ENCODE data around the gene MISP3.

The MISP3 gene

DNA sequence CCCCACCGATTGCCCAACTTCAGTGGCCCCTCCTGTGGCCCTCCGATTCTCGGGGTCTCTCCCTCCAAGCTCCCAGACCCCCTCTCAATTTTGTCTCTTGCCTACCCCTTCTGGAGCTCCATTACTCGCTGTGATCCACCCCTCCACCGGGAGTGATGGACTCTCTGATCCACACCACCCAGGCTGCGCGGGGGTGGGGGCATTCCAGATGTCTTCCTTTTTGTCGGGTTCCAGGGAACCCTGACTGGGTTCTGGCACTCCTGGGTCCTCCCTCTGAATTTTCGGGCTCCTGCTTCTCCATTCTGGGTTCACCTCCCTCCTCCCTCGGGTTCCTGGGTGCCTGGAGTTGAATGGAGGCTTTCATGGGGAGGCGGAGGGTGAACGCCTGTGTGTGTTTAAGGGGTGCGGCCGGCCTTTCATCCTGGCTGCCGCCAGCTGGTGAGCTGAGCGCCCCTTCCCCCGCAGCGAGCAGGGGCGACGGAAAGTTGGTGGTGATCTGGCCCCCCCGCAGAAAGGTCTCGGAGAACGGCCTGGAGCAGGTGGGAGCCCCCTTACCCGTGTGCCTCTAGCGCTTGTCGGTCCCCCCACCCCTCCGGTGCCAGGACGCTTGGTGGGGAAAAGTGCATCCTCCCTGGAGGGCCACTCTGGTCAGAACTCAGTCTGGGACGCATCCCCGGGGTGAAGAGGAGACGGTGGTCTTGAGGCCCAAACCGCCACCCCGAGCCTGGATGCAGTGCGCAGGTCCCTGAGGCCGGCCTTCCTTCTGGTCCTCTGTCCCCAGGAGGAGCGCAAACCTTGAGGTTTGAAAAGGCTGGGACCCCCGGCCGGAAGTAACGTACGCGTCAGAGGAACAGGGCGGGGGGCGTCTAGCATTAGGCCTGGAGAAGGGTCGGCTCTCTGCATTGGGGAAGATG, 1.6 kb downstream of the MISP3 start:
- ATAC-seq (replicated peaks) (peak; percentile 5), DNase-seq (no peak)
- Mint-ChIP-seq H3K27me3 (no peaks in the 10 kb centered on the region), H3K27ac (peak overlapping the region; percentile 90), H3K4me1 (ENCODE audit: low read depth in 2 of 2) (peaks cover 13 to 18% of the 10 kb centered on the region in 2 donors), H3K36me3 (ENCODE audit: insufficient read depth) (peaks cover 3% of the 10 kb centered on the region), H3K4me3 (peak overlapping the region; percentile 99), H3K9me3 (no peaks in the 10 kb centered on the region)

DNA sequence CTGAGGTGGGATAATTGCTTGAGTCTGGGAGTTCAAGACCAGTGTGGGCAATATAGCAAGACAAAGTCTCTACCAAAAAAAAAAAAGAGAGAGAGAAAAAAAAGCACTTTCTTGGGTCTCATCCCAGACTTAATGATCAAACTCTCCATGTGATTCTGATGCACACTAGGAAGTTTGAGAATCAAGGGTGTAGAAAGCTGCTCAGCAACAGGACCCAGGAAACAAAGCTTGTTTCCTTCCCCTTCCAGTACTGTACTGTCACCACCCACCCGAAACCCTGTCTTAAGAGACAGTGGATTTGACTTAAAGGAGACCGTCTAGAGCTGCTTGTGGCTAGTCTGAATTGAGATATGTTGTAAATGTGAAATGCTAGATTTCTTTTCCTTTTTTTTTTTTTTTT, 5.8 kb downstream of the MISP3 start:
- no peaks in the 10 kb centered on the region for H3K9me3 Mint-ChIP-seq
- peaks cover 19 to 32% of the 10 kb centered on the region in 2 donors for H3K4me1 Mint-ChIP-seq (ENCODE audit: low read depth in 2 of 2)
- H3K27ac Mint-ChIP-seq = no peak overlapping the region
- ATAC-seq (replicated peaks) (no peak), DNase-seq (no peak)
- H3K27me3 Mint-ChIP-seq = no peaks in the 10 kb centered on the region
- H3K4me3 Mint-ChIP-seq = no peak overlapping the region
- peaks cover 11% of the 10 kb centered on the region for H3K36me3 Mint-ChIP-seq (ENCODE audit: insufficient read depth)

DNA sequence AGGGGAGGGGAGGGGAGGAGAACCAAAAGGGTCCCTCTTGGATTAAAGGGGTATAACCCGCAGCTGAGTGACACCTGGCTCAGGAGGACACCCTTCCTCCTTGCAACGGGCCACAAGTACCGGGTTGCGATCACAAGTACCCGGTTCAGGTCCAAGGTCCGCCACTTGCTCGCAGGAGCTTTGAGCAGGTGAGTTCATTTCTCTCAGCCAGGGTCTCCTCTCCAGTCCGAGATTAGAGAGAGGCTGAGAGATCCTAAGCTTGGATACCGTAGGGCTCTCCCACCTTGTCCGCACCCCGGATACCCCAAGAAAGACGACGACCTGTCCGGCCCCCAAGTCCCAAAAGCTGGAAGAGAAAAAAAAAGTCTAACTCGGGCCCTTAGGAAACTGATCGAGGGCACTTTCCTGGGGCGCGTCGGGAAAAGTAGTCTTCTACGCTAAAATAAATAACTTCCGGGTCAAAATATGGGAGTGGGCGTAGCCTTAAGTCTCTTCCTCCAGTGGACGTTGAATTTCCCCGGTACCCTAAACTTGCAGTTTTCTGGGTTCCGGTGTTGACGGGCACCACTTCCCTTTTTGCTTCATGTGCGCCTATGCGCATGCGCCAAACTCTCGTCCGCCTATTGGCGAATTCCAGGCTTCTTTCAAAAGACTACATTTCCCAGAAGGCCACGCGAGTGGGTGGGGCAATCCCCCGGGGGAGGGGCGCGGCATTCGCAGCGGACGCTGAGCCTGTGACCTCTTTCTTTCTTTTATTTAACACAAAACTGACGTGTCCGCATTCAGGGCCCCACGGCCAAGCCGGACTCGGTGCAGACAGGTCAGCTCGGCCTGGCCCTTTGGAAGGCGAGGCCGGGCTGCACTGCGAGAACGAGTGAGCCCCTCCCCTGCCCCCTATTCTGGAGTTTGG, 8.6 kb downstream of the MISP3 start:
- peak overlapping the region; percentile 90 to 96 for H3K27ac Mint-ChIP-seq
- H3K36me3 Mint-ChIP-seq (ENCODE audit: insufficient read depth) = peaks cover 7% of the 10 kb centered on the region
- peak overlapping the region; percentile 91 to 95 for H3K4me3 Mint-ChIP-seq

DNA sequence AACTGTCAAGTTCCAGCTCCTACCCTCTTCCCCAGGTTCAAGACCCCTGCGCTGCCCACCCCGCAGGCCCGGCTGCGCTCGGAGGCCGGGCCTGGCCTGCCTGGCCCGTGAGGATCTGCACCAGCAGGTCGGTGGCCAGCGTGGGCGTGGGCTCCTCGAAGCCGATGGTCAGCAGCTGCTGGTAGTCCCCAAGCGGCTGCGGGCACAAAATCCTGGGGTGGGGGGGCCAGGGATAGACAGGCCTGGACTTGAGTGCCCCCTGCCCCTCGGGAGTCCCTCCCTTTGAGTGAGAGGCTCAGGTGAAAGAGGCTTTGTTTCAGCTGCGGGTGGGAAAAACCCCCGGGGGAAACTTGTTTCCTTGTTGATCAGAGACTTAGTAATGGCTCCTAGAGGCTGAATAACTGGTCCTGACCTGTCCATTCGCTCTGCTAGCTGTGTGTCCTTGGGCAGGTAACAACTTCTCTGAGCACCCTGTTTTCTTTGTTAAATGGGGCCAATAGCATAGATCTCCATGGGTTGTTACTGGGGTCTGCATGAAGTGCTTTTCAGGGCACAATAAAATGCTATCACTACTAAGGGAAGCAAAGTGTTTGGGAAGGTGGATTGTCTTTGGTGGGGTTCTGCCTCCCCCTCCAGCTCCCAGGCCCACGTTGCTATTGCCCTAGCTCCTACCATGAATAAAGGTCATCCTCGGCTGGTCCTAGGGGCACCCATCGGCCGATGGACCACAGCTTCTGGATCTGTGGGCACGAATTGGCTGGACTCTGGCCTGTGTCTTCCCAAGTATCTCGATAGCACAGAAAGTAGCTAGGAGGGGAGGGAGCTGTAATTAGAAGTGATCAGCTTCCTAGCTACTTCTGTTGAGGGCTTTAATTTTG, 9.4 kb downstream of the MISP3 start:
- Mint-ChIP-seq H3K27me3 (no peaks in the 10 kb centered on the region), H3K9me3 (no peaks in the 10 kb centered on the region), H3K4me3 (peak overlapping the region; percentile 91 to 95), H3K36me3 (ENCODE audit: insufficient read depth) (peaks cover 7% of the 10 kb centered on the region), H3K4me1 (ENCODE audit: low read depth in 2 of 2) (peaks cover 9 to 14% of the 10 kb centered on the region in 2 donors), H3K27ac (peak overlapping the region; percentile 90 to 96)
- DNase-seq (peak; percentile 25 to 29 (median 28)), ATAC-seq (replicated peaks) (peak; percentile 20)

More for the DNA sequence above, 8.6 kb downstream of the MISP3 start:
- ATAC-seq (replicated peaks) (peak; percentile 94), DNase-seq (peak; percentile 99 to 100 (median 100))
- Mint-ChIP-seq H3K27me3 (no peaks in the 10 kb centered on the region), H3K4me1 (ENCODE audit: low read depth in 2 of 2) (peaks cover 9 to 14% of the 10 kb centered on the region in 2 donors), H3K9me3 (no peaks in the 10 kb centered on the region)

DNA sequence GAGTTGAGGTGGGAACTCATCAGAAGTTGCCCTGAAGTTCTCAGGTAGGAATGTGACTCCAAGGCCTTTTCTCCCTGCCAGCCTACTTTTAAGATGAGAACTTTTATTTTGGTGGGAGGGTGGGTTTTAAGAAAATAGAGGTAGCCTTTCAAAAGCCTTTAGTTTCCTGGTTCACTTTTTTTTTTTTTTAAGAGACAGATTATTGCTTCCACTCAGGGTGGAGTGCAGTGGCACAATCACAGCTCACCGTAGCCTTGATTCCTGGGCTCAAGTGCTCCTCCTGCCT, 10.0 kb downstream of the MISP3 start:
- peak overlapping the region; percentile 22 to 65 for H3K27ac Mint-ChIP-seq
- no peak for ATAC-seq (replicated peaks)
- peak overlapping the region in 1 of 2 donors; percentile 95 for H3K4me3 Mint-ChIP-seq
- DNase-seq = no peak
- peaks cover 7% of the 10 kb centered on the region for H3K36me3 Mint-ChIP-seq (ENCODE audit: insufficient read depth)
- no peaks in the 10 kb centered on the region for H3K27me3 Mint-ChIP-seq
- peaks cover 9 to 14% of the 10 kb centered on the region in 2 donors for H3K4me1 Mint-ChIP-seq (ENCODE audit: low read depth in 2 of 2)
- no peaks in the 10 kb centered on the region for H3K9me3 Mint-ChIP-seq

DNA sequence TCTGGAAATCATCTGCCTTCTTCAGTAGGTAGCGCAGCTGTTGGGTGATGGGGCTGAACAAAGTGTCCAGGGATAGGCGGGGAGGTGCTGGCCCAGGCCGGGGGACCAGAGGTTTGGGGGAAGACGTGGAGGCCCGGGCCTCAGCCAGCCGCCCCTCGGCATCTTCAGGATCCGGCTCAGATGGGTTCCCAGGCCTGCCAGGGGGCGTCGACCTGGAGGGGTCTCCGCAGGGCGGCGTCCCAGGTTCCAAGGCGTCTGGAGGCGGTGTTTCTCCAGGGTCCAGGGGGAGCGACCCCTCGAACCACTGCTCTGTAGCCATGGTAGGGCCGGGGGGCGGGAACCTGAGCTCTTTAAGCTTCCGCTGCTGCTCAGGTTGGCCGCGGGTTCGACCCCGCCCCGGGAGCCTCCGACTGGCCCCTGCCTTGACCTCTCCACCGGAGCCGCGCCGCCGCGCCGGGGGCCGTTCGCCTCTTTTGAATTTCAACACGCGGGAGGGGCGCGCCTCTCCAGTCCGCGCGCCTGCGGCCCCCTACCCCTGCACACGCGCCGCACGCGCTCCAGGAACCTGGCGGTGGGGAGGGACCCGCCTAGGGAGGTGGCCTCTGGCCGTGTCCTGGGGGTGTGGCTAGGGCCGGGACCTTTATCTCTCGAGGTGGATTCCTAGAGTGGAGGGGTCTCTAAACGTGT, 12.9 kb downstream of the MISP3 start, which contains the start of gene C19orf67:
Gene C19orf67 (minus strand): TSS at position 475 of the 687 bp plus-strand sequence. CDS start 156 bp downstream, at position 319.
- H3K4me1 Mint-ChIP-seq (ENCODE audit: low read depth in 2 of 2) = peaks cover 10 to 18% of the 10 kb centered on the region in 2 donors
- peaks cover 26% of the 10 kb centered on the region for H3K36me3 Mint-ChIP-seq (ENCODE audit: insufficient read depth)
- no peaks in the 10 kb centered on the region for H3K9me3 Mint-ChIP-seq
- no peak within 1 kb of the TSS for H3K27ac Mint-ChIP-seq
- DNase-seq (no peak), ATAC-seq (replicated peaks) (no peak)
- H3K27me3 Mint-ChIP-seq = no peaks in the 10 kb centered on the region
- H3K4me3 Mint-ChIP-seq = no peak within 1 kb of the TSS

DNA sequence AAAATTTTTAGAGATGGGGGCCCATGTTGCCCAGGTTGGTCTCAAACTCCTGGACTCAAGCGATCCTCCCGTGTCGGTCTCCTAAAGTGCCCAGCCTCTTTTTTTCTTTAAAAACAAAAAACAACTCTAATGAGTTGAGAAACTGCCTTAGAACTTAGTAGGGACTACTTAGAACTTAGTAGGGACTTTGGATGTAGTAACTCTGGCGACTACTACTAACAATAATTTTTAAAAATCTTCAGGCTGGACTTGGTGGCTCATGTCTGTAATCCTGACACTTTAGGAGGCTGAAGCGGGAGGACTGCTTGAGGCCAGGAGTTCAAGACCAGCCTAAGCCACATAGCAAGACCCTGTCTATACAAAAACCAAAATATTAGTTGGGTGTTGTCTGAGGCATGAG, 13.5 kb downstream of the MISP3 start:
- no peaks in the 10 kb centered on the region for H3K27me3 Mint-ChIP-seq
- no peak overlapping the region for H3K4me3 Mint-ChIP-seq
- H3K9me3 Mint-ChIP-seq = no peaks in the 10 kb centered on the region
- peaks cover 9 to 16% of the 10 kb centered on the region in 2 donors for H3K4me1 Mint-ChIP-seq (ENCODE audit: low read depth in 2 of 2)
- no peak overlapping the region for H3K27ac Mint-ChIP-seq
- ATAC-seq (replicated peaks) (no peak), DNase-seq (no peak)
- peaks cover 26% of the 10 kb centered on the region for H3K36me3 Mint-ChIP-seq (ENCODE audit: insufficient read depth)

DNA sequence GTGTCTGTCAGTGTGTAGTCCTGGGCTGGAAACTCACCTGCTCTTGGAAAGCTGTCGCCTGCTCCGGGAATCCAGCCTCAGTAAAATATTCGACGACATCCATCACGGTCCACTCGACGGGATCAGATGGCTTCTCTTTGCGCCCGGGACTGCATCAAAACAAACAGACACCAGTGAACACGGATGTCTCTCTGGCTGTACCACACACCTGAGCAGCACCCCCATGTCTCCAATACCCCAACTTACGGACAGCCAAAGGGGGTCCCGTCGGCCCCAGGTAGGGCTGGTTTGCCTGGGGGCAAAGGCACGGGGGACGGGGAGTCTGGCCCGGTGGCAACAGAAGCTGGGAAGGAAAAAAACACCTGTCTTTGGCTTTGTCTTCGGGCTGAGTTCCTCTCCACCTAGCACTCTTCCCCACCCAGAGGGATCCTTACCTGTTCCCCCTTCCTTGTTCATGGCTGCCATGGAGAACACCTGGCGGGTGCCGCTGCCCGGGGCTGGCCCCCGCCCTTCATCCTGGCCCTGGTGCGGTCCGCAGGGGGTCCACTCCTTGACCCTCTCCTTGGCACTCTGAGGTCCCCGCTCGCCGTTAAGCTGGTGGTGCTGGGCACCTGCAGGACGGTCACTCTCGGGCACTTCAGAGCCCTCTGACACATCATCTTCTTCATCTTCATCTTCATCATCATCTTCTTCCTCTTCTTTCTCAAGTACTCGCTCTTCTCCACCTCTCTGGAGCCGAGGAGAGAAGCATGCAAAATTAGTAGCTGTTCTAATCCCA, 16.2 kb downstream of the MISP3 start:
- Mint-ChIP-seq H3K27ac (peak overlapping the region; percentile 50 to 88), H3K9me3 (no peaks in the 10 kb centered on the region), H3K4me3 (peak overlapping the region; percentile 57 to 65), H3K4me1 (ENCODE audit: low read depth in 2 of 2) (peaks cover 14% of the 10 kb centered on the region in 2 donors), H3K36me3 (ENCODE audit: insufficient read depth) (peaks cover 31% of the 10 kb centered on the region), H3K27me3 (no peaks in the 10 kb centered on the region)
- DNase-seq (no peak), ATAC-seq (replicated peaks) (no peak)

DNA sequence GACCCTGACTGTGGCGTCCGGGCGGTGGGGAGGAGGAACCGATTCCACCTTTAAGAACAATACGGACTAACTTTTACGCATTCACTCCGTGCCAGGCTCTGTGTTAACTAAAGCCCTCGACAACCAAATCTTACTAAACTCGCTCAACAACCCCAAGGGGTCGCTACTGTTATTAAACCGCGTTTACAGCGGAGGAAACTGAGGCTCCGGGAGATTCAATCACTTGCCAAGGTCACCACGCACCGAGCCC, 16.8 kb downstream of the MISP3 start:
- H3K36me3 Mint-ChIP-seq (ENCODE audit: insufficient read depth) = peaks cover 31% of the 10 kb centered on the region
- DNase-seq (peak in 1 of 3 experiments; percentile 25), ATAC-seq (replicated peaks) (no peak)
- H3K27ac Mint-ChIP-seq = peak overlapping the region; percentile 50 to 88
- H3K4me1 Mint-ChIP-seq (ENCODE audit: low read depth in 2 of 2) = peaks cover 14% of the 10 kb centered on the region in 2 donors
- H3K4me3 Mint-ChIP-seq = peak overlapping the region; percentile 47 to 65
- no peaks in the 10 kb centered on the region for H3K9me3 Mint-ChIP-seq
- no peaks in the 10 kb centered on the region for H3K27me3 Mint-ChIP-seq

DNA sequence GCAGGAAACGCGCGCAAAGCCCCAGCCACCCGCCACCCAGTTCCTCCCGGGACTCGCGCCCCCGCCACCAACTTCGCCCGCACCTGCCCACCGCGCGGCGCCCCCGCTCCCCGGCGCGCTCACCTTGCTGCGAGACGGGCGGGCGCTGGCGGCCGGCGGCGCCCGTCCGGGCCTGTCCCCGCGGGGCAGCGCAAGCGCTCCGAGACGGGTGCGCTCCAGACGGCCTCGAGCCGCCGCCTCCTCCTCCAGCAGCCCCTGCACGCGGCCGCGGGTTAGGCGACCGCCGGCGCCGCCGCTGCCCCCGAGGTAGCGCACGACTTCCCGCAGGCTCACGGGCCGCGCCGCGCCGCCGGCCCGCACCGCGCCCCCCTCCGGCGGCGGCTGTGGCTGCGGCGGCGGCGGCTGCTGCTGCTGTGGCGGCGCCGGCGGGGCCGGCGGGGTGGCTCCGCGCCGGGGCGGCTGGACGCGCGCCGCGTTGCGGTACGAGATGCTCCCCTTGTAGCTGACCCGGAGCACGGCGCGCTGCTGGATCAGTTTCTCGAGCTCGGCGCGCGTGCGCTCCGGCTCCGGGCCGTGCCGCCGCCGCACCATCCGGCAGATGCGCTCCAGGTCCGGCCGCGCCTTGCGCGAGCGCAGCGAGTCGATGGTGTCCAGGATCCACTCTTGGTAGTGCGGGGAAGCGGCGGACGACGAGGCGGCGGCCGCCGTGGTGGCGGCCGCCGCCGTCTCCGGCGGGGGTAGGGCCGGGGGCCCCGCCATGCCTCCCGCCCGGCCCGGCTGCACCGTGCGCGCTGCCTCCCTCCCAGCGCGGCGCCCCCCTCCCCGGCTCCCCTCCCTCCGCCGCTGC, 17.3 kb downstream of the MISP3 start:
- peak; percentile 18 for ATAC-seq (replicated peaks)
- H3K36me3 Mint-ChIP-seq (ENCODE audit: insufficient read depth) = peaks cover 31% of the 10 kb centered on the region
- H3K4me1 Mint-ChIP-seq (ENCODE audit: low read depth in 2 of 2) = peaks cover 14% of the 10 kb centered on the region in 2 donors
- H3K27me3 Mint-ChIP-seq = no peaks in the 10 kb centered on the region
- no peaks in the 10 kb centered on the region for H3K9me3 Mint-ChIP-seq
- H3K4me3 Mint-ChIP-seq = peak overlapping the region; percentile 75 to 80
- peak; percentile 31 to 40 (median 39) for DNase-seq
- H3K27ac Mint-ChIP-seq = peak overlapping the region; percentile 68 to 88

DNA sequence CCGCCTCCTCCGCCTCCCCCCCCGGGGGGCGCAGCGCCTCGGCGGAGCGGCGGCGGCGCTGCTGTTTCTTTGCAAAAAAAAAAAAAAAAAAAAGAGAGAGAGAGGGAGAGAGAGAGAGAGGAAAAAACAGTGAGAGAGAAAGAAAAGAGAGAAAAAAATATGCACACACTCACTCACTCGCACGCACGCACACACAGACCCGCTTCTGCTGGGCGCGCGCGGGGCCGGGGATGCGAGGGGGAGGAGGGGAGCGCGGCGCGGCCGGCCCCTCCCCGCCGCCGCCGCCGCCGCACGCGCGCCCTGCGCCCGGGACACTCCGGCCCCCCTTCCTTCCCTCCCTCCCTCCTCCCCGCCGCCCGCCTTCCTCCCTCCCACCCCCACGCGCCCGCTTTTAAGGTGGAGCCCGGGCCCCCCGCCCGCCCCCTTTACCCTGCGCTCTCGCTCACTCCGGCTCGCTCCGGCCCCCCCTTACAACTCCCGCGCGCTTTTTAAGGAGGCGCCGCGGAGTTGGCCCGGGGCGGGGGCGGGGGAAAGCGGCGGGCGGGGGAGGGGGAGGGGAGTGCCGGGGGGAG, 18.0 kb downstream of the MISP3 start, which contains the start of gene SAMD1:
Gene SAMD1 (minus strand): TSS at position 243 of the 572 bp plus-strand sequence.
- Mint-ChIP-seq H3K4me3 (peak within 1 kb of the TSS; percentile 91 to 98), H3K27me3 (no peaks in the 10 kb centered on the region), H3K9me3 (no peaks in the 10 kb centered on the region), H3K4me1 (ENCODE audit: low read depth in 2 of 2) (peaks cover 13 to 14% of the 10 kb centered on the region in 2 donors), H3K36me3 (ENCODE audit: insufficient read depth) (peaks cover 33% of the 10 kb centered on the region), H3K27ac (peak within 1 kb of the TSS; percentile 88 to 97)
- ATAC-seq (replicated peaks) = peak; percentile 67
- peak; percentile 61 to 68 (median 64) for DNase-seq
